Activated CD8-positive, alpha-beta memory T cell treated with anti-CD3 and anti-CD28 coated beads for 36 hours (primary cell): ENCODE data around the gene HSPB2. TPM values are rescaled to one million over a fixed set of nuclear protein-coding genes. Genes with fewer than 3 reads are reported as not detected.

Experiments
- CTCF ChIA-PET: fragments of 350-600 bp; sonication (Branson Sonifier 250); formaldehyde crosslinking; loops from one replicate; lab custom pipeline; 2021; ENCODE audit warnings: antibody characterized with exemption; lab: Charles Lee
- POLR2A ChIA-PET: fragments of 350-600 bp; sonication (Branson Sonifier 250); formaldehyde crosslinking; loops from one replicate; lab custom pipeline; 2021; ENCODE audit warnings: antibody characterized with exemption; lab: Charles Lee
- total RNA-seq, 2 experiments: library from RNA; stranded (reverse); gene quantifications; one replicate each; pipeline ENCODE4 v1.2.3, GENCODE V29; 2021

The HSPB2 gene
- total RNA-seq, 2 experiments from 2014 or later = not detected

GRCh38 chr11:111947143-111947542 is 34.6 kb downstream of the HSPB2 start:
- POLR2A ChIA-PET = no interaction called here
- CTCF ChIA-PET = interaction anchor here (3.8 kb wide), 1 partner anchor 15 kb away, joined by 14 read pairs; no protein-coding TSS in a partner anchor

GRCh38 chr11:111949519-111950426 is 37.2 kb downstream of the HSPB2 start:
- POLR2A ChIA-PET = interaction anchor here (1.0 kb wide), 1 partner anchor 11 kb away, joined by 4 read pairs; no protein-coding TSS in a partner anchor

GRCh38 chr11:111951565-111951964 is 39.0 kb downstream of the HSPB2 start:
- ChIA-PET CTCF (no interaction called here), POLR2A (no interaction called here)

More at GRCh38 chr11:111949519-111950426, 37.2 kb downstream of the HSPB2 start:
- CTCF ChIA-PET = interaction anchor here (1.0 kb wide), 1 partner anchor 10 kb away, joined by 3 read pairs; no protein-coding TSS in a partner anchor

- CTCF ChIA-PET = no interaction called here
These were observed 41.6 kb downstream of the HSPB2 start for GRCh38 chr11:111954154-111954553.

GRCh38 chr11:111957663-111958444 is 45.3 kb downstream of the HSPB2 start:
- ChIA-PET CTCF (no interaction called here), POLR2A (interaction anchor here (0.7 kb wide), 1 partner anchor 150 kb away, joined by 3 read pairs; no protein-coding TSS in a partner anchor)

More at GRCh38 chr11:111954154-111954553, 41.6 kb downstream of the HSPB2 start:
- POLR2A ChIA-PET = no interaction called here

GRCh38 chr11:111960916-111961315 is 48.4 kb downstream of the HSPB2 start:
- ChIA-PET CTCF (interaction anchor here (1.2 to 1.6 kb wide), 2 partner anchors 19 to 28 kb away, joined by 3 to 4 read pairs; no protein-coding TSS in a partner anchor), POLR2A (no interaction called here)

GRCh38 chr11:111961389-111962300 is 49.1 kb downstream of the HSPB2 start:
- ChIA-PET POLR2A (no interaction called here), CTCF (interaction anchor here (1.2 to 1.6 kb wide), 2 partner anchors 20 to 29 kb away, joined by 3 to 4 read pairs; no protein-coding TSS in a partner anchor)

Other genes with a start within 250 kb of the HSPB2 start
- gene PPP2R1B, start 146.3 kb upstream of the HSPB2 start, total RNA-seq = 10 to 100 TPM; 60.7 to 61.5 TPM
- gene ALG9, start 41.2 kb upstream of the HSPB2 start, total RNA-seq = 10 to 100 TPM; 38.7 to 40.9 TPM
- 10 to 100 TPM; 11.8 to 11.9 TPM for gene FDXACB1, start 33.6 kb upstream of the HSPB2 start, total RNA-seq
- gene CFAP68, start 33.2 kb upstream of the HSPB2 start, total RNA-seq = 10 to 100 TPM; 36.9 to 41.4 TPM
- not detected for gene CRYAB, start 964 bp upstream of the HSPB2 start, total RNA-seq
- gene C11orf52, start 6.2 kb downstream of the HSPB2 start, total RNA-seq = not detected
- gene DIXDC1, start 24.6 kb downstream of the HSPB2 start, total RNA-seq = 10 to 100 TPM; 17.0 to 17.4 TPM
- 10 to 100 TPM; 69.0 to 72.0 TPM for gene DLAT, start 112.7 kb downstream of the HSPB2 start, total RNA-seq
- under 1 TPM; 0.40 to 0.74 TPM for gene PIH1D2, start 161.3 kb downstream of the HSPB2 start, total RNA-seq
- gene NKAPD1, start 161.6 kb downstream of the HSPB2 start, total RNA-seq = 10 to 100 TPM; 21.3 to 23.8 TPM
- gene TIMM8B, start 174.0 kb downstream of the HSPB2 start, total RNA-seq = 10 to 100 TPM; 66.6 to 69.4 TPM
- gene SDHD, start 174.1 kb downstream of the HSPB2 start, total RNA-seq = 100 to 1,000 TPM; 109 to 123 TPM